GM12864 (cell line): ENCODE results near the gene OR14I1.
"Not testable (repeated sequence)": the region's sequence is repeated elsewhere in the genome, so short reads cannot be mapped to it uniquely, and the experiment has no call there.

Source experiments
- DNase-seq: peaks from one replicate; pipeline ENCODE4 v3.0.0-alpha.2; 2011; ENCODE audit warnings: low read depth
- H3K4me3 ChIP-seq: 2 replicates; pipeline ENCODE4 v1.5.1; 2011; ENCODE audit warnings: mild to moderate bottlenecking, low read depth, low read length, control low read depth
- CTCF ChIP-seq: IDR thresholded peaks from 2 replicates; pipeline ENCODE4 v1.5.1; 2011; ENCODE audit warnings: low read depth, mild to moderate bottlenecking, moderate library complexity, low read length, control low read depth, inconsistent platforms; ENCODE audit errors: missing control alignments

Gene OR14I1

GRCh38 chr1:248691567-248692155, 10.9 kb downstream of the OR14I1 start:
- TF ChIP-seq CTCF = no peak
- no peak for DNase-seq
- no peak overlapping the region for H3K4me3 ChIP-seq

DNA sequence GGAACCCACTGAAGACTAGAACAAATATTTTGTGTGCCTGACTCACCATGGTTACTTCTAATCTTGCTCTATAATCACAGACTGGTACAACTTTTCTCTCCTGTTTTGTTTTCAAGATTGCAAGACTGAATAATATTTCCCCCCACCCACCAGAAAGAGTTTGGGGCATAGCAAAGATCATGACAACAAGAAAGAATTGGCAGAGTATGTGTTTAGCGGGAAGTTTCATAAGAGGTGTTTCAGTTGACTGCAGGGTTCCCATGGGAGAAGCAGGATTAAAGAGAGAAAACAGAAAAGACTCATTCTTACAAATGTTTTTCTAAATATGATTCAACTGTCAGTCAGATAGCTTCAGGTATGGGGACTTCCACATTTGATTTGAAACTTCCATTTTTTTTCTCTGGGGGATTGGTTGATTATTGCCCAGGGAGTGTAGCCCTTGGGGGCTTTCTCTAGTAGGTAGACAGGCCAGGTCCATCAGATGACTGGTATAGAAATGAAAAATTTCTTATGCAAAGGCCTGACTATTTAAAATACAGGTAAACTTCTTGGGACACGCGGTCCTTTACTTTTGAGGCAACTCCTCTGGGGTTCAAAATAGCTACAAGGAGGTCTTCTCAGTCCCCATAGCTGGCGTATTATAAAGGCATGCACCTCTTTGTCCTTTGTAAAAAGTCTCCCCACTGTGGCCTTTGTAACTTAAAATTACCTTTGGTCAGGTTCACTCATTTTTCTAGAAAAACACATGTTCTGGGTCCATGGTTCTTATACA, 13.9 kb downstream of the OR14I1 start:
- no peak for TF ChIP-seq CTCF
- H3K4me3 ChIP-seq = no peak overlapping the region
- peak; percentile 7 for DNase-seq

- peak; percentile 65 for TF ChIP-seq CTCF
- no peak overlapping the region for H3K4me3 ChIP-seq
- DNase-seq = peak; percentile 31
These were observed 15.8 kb downstream of the OR14I1 start for GRCh38 chr1:248686815-248687214.

DNA sequence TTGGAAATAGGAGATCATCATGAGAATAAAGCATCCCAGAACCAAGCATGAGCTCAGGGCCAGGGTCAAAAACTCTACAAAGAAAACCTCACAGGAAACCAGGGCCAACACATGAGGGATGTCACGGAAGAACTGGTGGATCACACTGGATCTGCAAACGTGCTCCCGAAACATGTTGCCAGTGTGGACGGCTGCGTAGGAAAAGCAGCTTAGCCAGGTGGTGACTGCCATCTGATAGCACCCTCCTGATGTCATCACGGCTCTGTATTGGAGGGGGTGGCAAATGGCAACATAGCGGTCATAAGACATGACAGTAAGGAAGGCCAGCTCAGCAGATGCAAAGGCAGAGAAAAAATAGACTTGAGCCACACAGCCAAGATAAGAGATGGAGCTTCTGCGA, 20.9 kb downstream of the OR14I1 start:
- DNase-seq = no peak
- TF ChIP-seq CTCF = no peak
- no peak overlapping the region for H3K4me3 ChIP-seq

- no peak for DNase-seq
- no peak overlapping the region for H3K4me3 ChIP-seq
- TF ChIP-seq CTCF = no peak
These were observed 32.6 kb downstream of the OR14I1 start for GRCh38 chr1:248670003-248670402.

- not testable (repeated sequence) for H3K4me3 ChIP-seq
- peak; percentile 19 for DNase-seq
These were observed 38.9 kb downstream of the OR14I1 start for GRCh38 chr1:248663453-248664328.

GRCh38 chr1:248656797-248657196, 45.8 kb downstream of the OR14I1 start:
- peak; percentile 7 for DNase-seq
- not testable (repeated sequence) for H3K4me3 ChIP-seq

- DNase-seq, H3K4me3 ChIP-seq: not testable (repeated sequence)
These were observed 47.2 kb downstream of the OR14I1 start, which contains the start of gene OR2T27 for GRCh38 chr1:248655354-248655753. Gene OR2T27 (minus strand): TSS chr1:248655528. CDS start chr1:248650884, 4,644 bp downstream.
